Measurements from ENCODE around the gene PIM3. TPM values are rescaled to one million over a fixed set of nuclear protein-coding genes. Genes with fewer than 3 reads are reported as not detected.

Gene PIM3
- total and polyA plus RNA-seq, 2 of the 8 experiments (the other 6 are each of a cell fraction or from before 2014, with no cell fraction given), result 22.6 to 30.0 TPM

- TF ChIP-seq, protein P1, sequence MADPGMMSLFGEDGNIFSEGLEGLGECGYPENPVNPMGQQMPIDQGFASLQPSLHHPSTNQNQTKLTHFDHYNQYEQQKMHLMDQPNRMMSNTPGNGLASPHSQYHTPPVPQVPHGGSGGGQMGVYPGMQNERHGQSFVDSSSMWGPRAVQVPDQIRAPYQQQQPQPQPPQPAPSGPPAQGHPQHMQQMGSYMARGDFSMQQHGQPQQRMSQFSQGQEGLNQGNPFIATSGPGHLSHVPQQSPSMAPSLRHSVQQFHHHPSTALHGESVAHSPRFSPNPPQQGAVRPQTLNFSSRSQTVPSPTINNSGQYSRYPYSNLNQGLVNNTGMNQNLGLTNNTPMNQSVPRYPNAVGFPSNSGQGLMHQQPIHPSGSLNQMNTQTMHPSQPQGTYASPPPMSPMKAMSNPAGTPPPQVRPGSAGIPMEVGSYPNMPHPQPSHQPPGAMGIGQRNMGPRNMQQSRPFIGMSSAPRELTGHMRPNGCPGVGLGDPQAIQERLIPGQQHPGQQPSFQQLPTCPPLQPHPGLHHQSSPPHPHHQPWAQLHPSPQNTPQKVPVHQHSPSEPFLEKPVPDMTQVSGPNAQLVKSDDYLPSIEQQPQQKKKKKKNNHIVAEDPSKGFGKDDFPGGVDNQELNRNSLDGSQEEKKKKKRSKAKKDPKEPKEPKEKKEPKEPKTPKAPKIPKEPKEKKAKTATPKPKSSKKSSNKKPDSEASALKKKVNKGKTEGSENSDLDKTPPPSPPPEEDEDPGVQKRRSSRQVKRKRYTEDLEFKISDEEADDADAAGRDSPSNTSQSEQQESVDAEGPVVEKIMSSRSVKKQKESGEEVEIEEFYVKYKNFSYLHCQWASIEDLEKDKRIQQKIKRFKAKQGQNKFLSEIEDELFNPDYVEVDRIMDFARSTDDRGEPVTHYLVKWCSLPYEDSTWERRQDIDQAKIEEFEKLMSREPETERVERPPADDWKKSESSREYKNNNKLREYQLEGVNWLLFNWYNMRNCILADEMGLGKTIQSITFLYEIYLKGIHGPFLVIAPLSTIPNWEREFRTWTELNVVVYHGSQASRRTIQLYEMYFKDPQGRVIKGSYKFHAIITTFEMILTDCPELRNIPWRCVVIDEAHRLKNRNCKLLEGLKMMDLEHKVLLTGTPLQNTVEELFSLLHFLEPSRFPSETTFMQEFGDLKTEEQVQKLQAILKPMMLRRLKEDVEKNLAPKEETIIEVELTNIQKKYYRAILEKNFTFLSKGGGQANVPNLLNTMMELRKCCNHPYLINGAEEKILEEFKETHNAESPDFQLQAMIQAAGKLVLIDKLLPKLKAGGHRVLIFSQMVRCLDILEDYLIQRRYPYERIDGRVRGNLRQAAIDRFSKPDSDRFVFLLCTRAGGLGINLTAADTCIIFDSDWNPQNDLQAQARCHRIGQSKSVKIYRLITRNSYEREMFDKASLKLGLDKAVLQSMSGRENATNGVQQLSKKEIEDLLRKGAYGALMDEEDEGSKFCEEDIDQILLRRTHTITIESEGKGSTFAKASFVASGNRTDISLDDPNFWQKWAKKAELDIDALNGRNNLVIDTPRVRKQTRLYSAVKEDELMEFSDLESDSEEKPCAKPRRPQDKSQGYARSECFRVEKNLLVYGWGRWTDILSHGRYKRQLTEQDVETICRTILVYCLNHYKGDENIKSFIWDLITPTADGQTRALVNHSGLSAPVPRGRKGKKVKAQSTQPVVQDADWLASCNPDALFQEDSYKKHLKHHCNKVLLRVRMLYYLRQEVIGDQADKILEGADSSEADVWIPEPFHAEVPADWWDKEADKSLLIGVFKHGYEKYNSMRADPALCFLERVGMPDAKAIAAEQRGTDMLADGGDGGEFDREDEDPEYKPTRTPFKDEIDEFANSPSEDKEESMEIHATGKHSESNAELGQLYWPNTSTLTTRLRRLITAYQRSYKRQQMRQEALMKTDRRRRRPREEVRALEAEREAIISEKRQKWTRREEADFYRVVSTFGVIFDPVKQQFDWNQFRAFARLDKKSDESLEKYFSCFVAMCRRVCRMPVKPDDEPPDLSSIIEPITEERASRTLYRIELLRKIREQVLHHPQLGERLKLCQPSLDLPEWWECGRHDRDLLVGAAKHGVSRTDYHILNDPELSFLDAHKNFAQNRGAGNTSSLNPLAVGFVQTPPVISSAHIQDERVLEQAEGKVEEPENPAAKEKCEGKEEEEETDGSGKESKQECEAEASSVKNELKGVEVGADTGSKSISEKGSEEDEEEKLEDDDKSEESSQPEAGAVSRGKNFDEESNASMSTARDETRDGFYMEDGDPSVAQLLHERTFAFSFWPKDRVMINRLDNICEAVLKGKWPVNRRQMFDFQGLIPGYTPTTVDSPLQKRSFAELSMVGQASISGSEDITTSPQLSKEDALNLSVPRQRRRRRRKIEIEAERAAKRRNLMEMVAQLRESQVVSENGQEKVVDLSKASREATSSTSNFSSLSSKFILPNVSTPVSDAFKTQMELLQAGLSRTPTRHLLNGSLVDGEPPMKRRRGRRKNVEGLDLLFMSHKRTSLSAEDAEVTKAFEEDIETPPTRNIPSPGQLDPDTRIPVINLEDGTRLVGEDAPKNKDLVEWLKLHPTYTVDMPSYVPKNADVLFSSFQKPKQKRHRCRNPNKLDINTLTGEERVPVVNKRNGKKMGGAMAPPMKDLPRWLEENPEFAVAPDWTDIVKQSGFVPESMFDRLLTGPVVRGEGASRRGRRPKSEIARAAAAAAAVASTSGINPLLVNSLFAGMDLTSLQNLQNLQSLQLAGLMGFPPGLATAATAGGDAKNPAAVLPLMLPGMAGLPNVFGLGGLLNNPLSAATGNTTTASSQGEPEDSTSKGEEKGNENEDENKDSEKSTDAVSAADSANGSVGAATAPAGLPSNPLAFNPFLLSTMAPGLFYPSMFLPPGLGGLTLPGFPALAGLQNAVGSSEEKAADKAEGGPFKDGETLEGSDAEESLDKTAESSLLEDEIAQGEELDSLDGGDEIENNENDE (IDR thresholded peaks at IDR 0.05; ENCODE audit: insufficient replicate concordance, low read length), result no peak
- TF ChIP-seq SIX5 (IDR thresholded peaks at IDR 0.05; ENCODE audit: low read depth, low read length) (no peak), RNF2 (IDR thresholded peaks at IDR 0.05; ENCODE audit: borderline replicate concordance, low read depth, low read length, missing control alignments, poor library complexity, severe bottlenecking) (no peak), SIRT6 (IDR thresholded peaks at IDR 0.05; ENCODE audit: low read length) (no peak), HDAC2 (IDR thresholded peaks at IDR 0.05; ENCODE audit: borderline replicate concordance in 1 of 2, low read depth in 2 of 2, low read length in 2 of 2) (no peak), SP1 (IDR thresholded peaks at IDR 0.05; ENCODE audit: low read depth, low read length) (no peak), GTF2F1 (IDR thresholded peaks at IDR 0.05; ENCODE audit: borderline replicate concordance, low read depth, low read length) (no peak), PHF8 (conservative IDR thresholded peaks at IDR 0.05; ENCODE audit: low read depth, low read length) (no peak), CBX8 (IDR thresholded peaks at IDR 0.05; ENCODE audit: borderline replicate concordance, low read depth, low read length) (no peak), SRF (IDR thresholded peaks at IDR 0.05; ENCODE audit: low read depth, low read length) (no peak)
Measured at GRCh38 chr22:49913446-49913845, 47.1 kb upstream of the PIM3 start (continued).

Data from H1 (cell line).